Neural crest cell (in vitro differentiated cells): ENCODE measurements around the gene SSTR5. TPM values are rescaled to one million over a fixed set of nuclear protein-coding genes. Genes with fewer than 3 reads are reported as not detected.

ENCODE experiments used
- DNase-seq: peaks from one replicate; pipeline ENCODE4 v3.0.0; 2021; ENCODE audit warnings: low read depth, mixed read lengths, low spot score
- H3K27ac Mint-ChIP-seq: one replicate; pipeline ENCODE4 v1.8.0; 2021; ENCODE audit warnings: mild to moderate bottlenecking, mixed read lengths; ENCODE audit not compliant: unreplicated experiment
- H3K27me3 Mint-ChIP-seq: 2 replicates; pipeline ENCODE4 v1.8.0; 2021; ENCODE audit warnings: low read depth, mild to moderate bottlenecking, mixed read lengths
- H3K36me3 Mint-ChIP-seq: 2 replicates; pipeline ENCODE4 v1.8.0; 2021; ENCODE audit warnings: low read depth, mild to moderate bottlenecking, mixed read lengths
- H3K4me1 Mint-ChIP-seq: 2 replicates; pipeline ENCODE4 v1.8.0; 2021; ENCODE audit warnings: mixed read lengths
- H3K4me3 Mint-ChIP-seq: one replicate; pipeline ENCODE4 v1.8.0; 2021; ENCODE audit warnings: mild to moderate bottlenecking, mixed read lengths
- H3K9me3 Mint-ChIP-seq: 2 replicates; pipeline ENCODE4 v1.8.0; 2021; ENCODE audit warnings: mixed read lengths
- total RNA-seq: library from RNA; stranded (reverse); gene quantifications from 2 replicates; pipeline ENCODE4 v1.2.1, GENCODE V29; 2021
- TF ChIP-seq, protein P1 (sequence below): fragments of 200-600 bp; sonication (generic); conservative IDR thresholded peaks from 2 replicates; pipeline ENCODE4 v1.5.0; 2021; ENCODE audit warnings: antibody characterized with exemption, mild to moderate bottlenecking

Gene SSTR5
- total RNA-seq, 1 donor from 2014 or later = not detected

- H3K4me3 Mint-ChIP-seq = no peak overlapping the region
- no peaks in the 10 kb centered on the region for H3K27me3 Mint-ChIP-seq
- DNase-seq = no peak
- H3K4me1 Mint-ChIP-seq = no peaks in the 10 kb centered on the region
- H3K9me3 Mint-ChIP-seq = no peaks in the 10 kb centered on the region
- no peak overlapping the region for H3K27ac Mint-ChIP-seq
- no peaks in the 10 kb centered on the region for H3K36me3 Mint-ChIP-seq
- TF ChIP-seq, protein P1, sequence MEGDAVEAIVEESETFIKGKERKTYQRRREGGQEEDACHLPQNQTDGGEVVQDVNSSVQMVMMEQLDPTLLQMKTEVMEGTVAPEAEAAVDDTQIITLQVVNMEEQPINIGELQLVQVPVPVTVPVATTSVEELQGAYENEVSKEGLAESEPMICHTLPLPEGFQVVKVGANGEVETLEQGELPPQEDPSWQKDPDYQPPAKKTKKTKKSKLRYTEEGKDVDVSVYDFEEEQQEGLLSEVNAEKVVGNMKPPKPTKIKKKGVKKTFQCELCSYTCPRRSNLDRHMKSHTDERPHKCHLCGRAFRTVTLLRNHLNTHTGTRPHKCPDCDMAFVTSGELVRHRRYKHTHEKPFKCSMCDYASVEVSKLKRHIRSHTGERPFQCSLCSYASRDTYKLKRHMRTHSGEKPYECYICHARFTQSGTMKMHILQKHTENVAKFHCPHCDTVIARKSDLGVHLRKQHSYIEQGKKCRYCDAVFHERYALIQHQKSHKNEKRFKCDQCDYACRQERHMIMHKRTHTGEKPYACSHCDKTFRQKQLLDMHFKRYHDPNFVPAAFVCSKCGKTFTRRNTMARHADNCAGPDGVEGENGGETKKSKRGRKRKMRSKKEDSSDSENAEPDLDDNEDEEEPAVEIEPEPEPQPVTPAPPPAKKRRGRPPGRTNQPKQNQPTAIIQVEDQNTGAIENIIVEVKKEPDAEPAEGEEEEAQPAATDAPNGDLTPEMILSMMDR = no peak
Observed at GRCh38 chr16:1053700-1054368, 18.7 kb upstream of the SSTR5 start.

GRCh38 chr16:1054660-1055556, 17.6 kb upstream of the SSTR5 start:
- no peaks in the 10 kb centered on the region for H3K27me3 Mint-ChIP-seq
- TF ChIP-seq, protein P1 = peak; percentile 83
- no peak overlapping the region for H3K27ac Mint-ChIP-seq
- H3K4me1 Mint-ChIP-seq = no peaks in the 10 kb centered on the region
- H3K9me3 Mint-ChIP-seq = peaks cover 3% of the 10 kb centered on the region
- DNase-seq = peak; percentile 82
- peaks cover 4% of the 10 kb centered on the region for H3K36me3 Mint-ChIP-seq
- H3K4me3 Mint-ChIP-seq = no peak overlapping the region

DNA sequence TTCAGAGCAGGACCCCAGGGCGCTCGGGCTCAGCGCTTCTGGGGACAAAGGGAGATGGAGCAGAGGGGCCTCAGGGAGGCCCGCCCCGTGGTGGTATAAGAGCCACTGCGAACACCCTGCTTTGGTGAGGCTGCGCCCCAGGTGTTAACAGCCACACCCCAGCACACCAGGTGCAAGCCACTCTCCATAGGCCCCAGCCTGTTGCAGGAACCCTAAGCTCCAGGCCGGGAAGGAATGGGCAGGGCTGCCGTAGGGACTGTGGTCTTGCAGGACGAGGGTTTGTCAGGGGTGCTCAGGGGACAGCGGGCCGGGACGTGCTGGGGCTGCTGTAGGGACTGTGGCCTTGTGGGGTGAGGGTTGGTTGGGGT, 17.0 kb upstream of the SSTR5 start:
- Mint-ChIP-seq H3K4me1 (no peaks in the 10 kb centered on the region), H3K27me3 (no peaks in the 10 kb centered on the region), H3K4me3 (no peak overlapping the region), H3K9me3 (peaks cover 3% of the 10 kb centered on the region), H3K36me3 (peaks cover 4% of the 10 kb centered on the region), H3K27ac (no peak overlapping the region)
- TF ChIP-seq, protein P1 = no peak
- DNase-seq = no peak

DNA sequence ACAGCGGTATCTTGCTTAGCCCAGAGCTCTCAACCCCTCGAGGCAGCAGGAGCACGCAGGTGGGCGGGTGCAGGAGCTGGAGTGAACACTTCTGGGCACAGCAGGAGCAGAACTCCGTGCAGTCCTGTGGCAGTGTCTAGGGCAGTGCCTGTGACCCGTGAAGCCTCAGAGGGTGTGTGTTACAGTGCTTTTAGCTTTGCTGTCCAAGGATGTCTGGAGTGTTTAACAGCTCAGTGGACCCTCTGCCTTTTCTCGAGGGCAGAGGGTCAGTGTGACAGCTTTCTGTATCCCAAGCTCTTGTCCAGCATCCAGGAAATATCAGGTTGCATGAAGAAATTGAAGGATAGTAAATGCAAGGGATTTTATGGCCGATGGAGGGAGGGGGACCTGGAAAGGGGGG, 16.4 kb upstream of the SSTR5 start:
- Mint-ChIP-seq H3K27me3 (no peaks in the 10 kb centered on the region), H3K4me1 (no peaks in the 10 kb centered on the region), H3K27ac (no peak overlapping the region), H3K9me3 (peaks cover 3% of the 10 kb centered on the region), H3K36me3 (peaks cover 4% of the 10 kb centered on the region), H3K4me3 (no peak overlapping the region)
- TF ChIP-seq, protein P1 = no peak
- DNase-seq = no peak

GRCh38 chr16:1057252-1057932, 15.2 kb upstream of the SSTR5 start:
- Mint-ChIP-seq H3K27me3 (no peaks in the 10 kb centered on the region), H3K4me1 (no peaks in the 10 kb centered on the region), H3K36me3 (peaks cover 4% of the 10 kb centered on the region), H3K4me3 (no peak overlapping the region), H3K9me3 (peaks cover 3% of the 10 kb centered on the region), H3K27ac (no peak overlapping the region)
- peak; percentile 85 for DNase-seq
- TF ChIP-seq, protein P1 = peak; percentile 86
